Stimulated activated CD4-positive, alpha-beta T cell treated with anti-CD3 and anti-CD28 coated beads, Interleukin-12 subunit alpha, Interleukin-12 subunit beta, amount 100 ng/mL, for 4 hours (primary cell): ENCODE results near the gene MDFIC2.
"Not testable (repeated sequence)": the region's sequence is repeated elsewhere in the genome, so short reads cannot be mapped to it uniquely, and the experiment has no call there.

Experiments used
- DNase-seq: peaks from one replicate; pipeline ENCODE4 v3.0.0-alpha.2; 2020

Gene MDFIC2

GRCh38 chr3:70312336-70312735 lies at the start of gene MDFIC2:
Gene MDFIC2 (minus strand): TSS chr3:70312638. CDS start chr3:70311973, 665 bp downstream.
- no peak for DNase-seq

DNA sequence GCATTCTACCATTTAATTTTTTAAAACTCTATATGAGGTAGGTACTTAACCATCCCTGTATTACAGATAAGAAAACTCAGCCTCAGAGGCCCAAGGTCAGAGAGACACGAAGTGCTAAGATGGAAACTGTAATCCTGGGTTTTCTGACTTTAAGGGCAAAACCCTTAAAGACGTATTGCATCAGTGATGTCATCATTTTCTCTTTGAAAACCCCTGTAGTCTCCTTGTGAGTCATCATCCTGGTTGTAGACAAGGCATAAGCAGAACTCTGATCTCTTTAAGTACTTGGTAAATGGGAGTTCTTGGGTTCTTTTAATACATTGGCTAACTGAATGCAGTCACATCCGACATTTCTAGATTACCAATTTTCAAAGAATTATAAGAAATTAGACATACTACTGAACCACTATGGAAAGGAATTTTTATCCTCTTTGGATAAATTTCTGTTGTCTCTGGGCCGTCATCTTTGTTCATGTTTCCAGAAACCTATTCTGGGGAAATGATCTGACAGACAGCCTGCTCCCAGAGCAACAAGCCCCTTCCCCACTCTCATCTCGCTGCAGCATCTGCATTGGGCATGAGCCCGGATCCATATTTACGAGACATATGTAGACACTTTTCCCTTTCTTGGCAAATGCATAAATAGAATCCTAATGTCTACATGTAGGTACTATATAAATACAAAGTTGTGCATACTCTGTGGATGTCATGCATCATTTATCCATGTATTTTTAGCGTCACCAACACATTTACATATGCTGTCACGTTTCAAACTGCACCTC lies 48.7 kb upstream of the MDFIC2 start:
- no peak for DNase-seq

DNA sequence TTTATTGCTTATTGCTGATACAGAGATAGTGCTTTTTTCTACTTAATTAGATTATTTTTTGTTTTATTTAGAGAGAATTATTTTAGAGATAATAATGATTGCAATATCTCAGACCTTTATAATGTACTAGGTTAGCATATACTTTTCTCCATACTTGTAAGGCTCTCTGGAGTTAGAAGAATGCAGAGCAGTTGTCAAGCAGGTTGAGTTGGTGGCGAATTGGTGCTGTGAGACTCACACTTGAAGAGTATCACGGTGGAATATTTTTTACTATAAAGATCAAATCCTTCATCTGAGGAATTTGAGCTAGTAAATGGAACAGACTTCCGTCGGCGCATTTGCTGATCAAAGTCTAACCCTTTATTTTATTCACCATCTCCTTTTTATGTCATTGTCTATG lies 47.3 kb upstream of the MDFIC2 start:
- no peak for DNase-seq

- no peak for DNase-seq
Observed at GRCh38 chr3:70358978-70359580, 46.6 kb upstream of the MDFIC2 start.

GRCh38 chr3:70352215-70352614 lies 39.8 kb upstream of the MDFIC2 start:
- DNase-seq: no peak

- no peak for DNase-seq
Observed at GRCh38 chr3:70342149-70342548, 29.7 kb upstream of the MDFIC2 start.

DNA sequence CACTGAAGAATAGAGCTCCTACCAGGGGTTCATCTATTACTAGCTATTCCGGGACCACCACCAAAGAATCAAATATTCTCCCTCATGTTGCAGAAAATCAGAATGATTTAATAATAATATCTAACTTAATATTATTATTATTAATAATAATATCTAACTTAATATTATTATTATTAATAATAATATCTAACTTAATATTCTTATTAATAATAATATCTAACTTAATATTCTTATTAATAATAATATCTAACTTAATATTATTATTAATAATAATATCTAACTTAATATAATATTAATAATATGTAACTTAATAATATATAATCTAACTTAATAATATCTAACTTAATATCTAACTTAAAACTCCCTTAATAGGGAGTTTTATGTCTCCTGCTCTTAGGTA lies 24.4 kb upstream of the MDFIC2 start:
- DNase-seq: not testable (repeated sequence)

- DNase-seq: no peak
Observed at GRCh38 chr3:70333080-70333479, 20.6 kb upstream of the MDFIC2 start.

- DNase-seq: no peak
Observed at GRCh38 chr3:70315021-70315420, 2.6 kb upstream of the MDFIC2 start.

GRCh38 chr3:70310809-70311208 lies 1.6 kb downstream of the MDFIC2 start:
- DNase-seq: no peak

DNA sequence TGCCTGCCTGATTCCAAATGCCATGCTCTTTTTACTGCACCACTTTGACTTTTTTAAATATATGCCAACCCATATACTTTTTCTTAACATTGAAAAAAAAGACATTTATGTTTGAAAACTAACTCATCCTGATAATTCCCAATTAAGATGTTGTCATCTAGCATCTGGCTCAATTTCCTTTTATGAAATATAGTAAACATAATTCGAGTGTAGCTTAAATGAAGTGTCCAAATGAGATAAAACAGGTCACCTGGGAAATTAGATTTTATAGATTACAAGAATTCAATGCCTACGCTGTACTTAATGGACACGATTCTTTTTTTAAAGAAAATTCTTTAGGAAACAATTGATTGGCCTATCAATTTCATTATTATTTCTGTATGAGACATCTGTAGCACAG lies 2.8 kb downstream of the MDFIC2 start:
- DNase-seq: no peak

- no peak for DNase-seq
Observed at GRCh38 chr3:70308760-70309159, 3.7 kb downstream of the MDFIC2 start.

- no peak for DNase-seq
Observed at GRCh38 chr3:70306736-70307135, 5.7 kb downstream of the MDFIC2 start.

DNA sequence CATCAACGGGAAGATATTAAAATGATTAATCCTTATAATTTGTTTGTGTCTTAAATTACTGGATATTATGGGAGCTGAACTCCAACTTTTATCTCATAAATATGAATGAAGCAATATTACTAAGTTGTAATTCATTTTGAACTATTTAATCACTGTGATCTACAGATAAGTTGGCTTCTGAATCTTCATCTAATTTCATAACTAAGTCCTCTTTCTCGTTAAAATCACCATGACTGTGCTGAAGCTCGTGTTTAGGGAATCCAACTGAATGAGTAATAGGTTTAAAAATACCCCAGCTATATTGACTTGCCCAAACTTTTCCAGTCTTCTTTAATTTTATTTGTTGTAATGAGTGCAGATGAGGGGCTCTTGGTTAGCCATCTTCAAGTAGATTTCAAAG lies 14.1 kb downstream of the MDFIC2 start:
- DNase-seq: no peak

DNA sequence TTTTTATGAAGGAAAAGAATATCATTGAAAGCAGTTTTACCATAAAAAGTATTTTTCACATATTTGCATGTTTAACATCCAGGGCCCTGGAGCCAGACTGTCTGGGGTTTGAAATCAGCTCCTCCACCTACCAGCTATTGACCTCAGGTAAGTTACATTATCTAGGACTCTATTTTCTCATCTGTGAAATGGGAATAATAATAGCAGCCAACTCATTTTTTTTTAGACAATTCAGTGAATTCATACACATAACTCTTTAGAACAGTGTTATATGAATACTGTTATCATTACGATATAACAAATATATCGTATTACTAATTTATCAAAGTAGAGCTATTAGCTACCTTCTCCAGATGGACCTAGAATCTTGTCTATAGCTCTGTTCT lies 21.3 kb downstream of the MDFIC2 start:
- DNase-seq: no peak

- DNase-seq: not testable (repeated sequence)
Observed at GRCh38 chr3:70290431-70291096, 21.9 kb downstream of the MDFIC2 start.

- DNase-seq: no peak
Observed at GRCh38 chr3:70281663-70282062, 30.8 kb downstream of the MDFIC2 start.

GRCh38 chr3:70277304-70277703 lies 35.1 kb downstream of the MDFIC2 start:
- DNase-seq: no peak

- no peak for DNase-seq
Observed at GRCh38 chr3:70276901-70277300, 35.5 kb downstream of the MDFIC2 start.

DNA sequence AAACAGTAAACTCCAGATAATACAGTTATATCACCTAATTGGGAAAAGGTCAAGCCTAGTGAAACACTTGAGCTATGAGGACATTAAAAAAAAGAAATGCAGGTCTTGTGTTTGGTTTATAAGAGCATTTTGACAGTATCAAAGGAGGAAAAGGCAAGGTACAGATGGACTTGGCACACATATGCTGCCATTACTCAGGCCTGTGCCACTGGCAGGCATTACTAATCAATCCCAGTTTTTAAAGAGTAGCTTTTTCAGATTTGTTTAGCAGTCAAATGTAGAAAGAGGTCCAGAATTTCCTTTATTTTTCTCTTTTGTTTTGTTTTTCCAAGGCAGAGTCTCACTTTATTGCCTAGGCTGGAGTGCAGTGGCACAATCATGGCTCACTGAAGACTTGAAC lies 38.9 kb downstream of the MDFIC2 start:
- DNase-seq: no peak

GRCh38 chr3:70272798-70273197 lies 39.6 kb downstream of the MDFIC2 start:
- no peak for DNase-seq

DNA sequence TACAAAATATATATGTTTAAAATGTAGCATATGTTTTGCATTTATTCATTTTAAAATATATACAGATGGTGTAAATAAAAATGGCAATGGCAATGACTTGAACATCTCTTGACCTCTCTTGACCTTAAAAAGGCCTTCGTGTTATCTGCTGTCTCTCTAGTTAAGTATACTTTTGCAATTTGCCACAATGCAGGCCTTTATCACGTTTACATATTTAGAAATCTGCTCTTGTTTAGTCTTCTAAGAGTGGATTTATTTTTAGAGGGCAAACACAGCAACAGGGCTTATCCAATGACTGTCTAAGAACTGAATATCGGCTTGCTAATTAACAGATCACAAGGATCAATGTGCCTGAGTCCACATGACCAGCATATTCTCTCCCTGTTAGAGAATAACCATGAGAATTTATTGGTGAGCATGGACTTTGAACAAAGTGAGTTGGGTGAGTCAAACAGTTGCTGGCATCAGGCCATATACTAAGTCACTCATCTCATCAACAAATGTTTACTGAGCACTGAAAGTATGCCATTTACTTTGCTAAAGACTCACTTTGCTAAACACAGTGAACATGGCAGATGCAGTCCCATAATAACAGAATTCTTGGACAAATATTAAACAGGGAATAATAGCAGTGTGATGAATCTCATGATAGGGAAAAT lies 48.2 kb downstream of the MDFIC2 start:
- no peak for DNase-seq

GRCh38 chr3:70261283-70261682 lies 51.2 kb downstream of the MDFIC2 start:
- no peak for DNase-seq

GRCh38 chr3:70256566-70256965 lies 55.9 kb downstream of the MDFIC2 start:
- DNase-seq: no peak
